ENCODE measurements around the gene PSTPIP2.

GRCh38 chr18:46010676-46011075 is 61.4 kb downstream of the PSTPIP2 start:
- TF ChIP-seq REST (IDR thresholded peaks at IDR 0.05; ENCODE audit: borderline replicate concordance) (no peak), RAD21 (conservative IDR thresholded peaks at IDR 0.05) (no peak)
